IMR-90 (cell line): ENCODE data around the gene TMX1. TPM values are rescaled to one million over a fixed set of nuclear protein-coding genes. Genes with fewer than 3 reads are reported as not detected.

Experiments
- ATAC-seq: fragments of 200-7000 bp; cut with Tn5 transposase; 2 replicates; pipeline ENCODE4 v1.9.1; 2020; ENCODE audit warnings: low read depth, mild to moderate bottlenecking, moderate library complexity
- BruUV-seq: library from RNA; stranded (reverse); fragments of 400-500 nt; replicated peaks from 2 replicates; lab custom pipeline; 2021; lab: Mats Ljungman, UMichigan
- CTCF ChIA-PET: fragments of 300-600 bp; formaldehyde crosslinking; extraction: SDS; loops from one replicate; lab custom pipeline; 2021; ENCODE audit warnings: antibody characterized with exemption; lab: Yijun Ruan, JAX
- POLR2A ChIA-PET: fragments of 300-600 bp; sonication (Branson Sonifier 250); formaldehyde crosslinking; loops from one replicate; lab custom pipeline; 2022; ENCODE audit warnings: antibody characterized with exemption; ENCODE audit not compliant: unreplicated experiment; lab: Charles Lee
- DNase-seq: peaks from one replicate; pipeline ENCODE4 v3.0.0; 2013
- H2AFZ ChIP-seq: replicated peaks from 2 replicates; pipeline ENCODE3; 2013; ENCODE audit warnings: low read length, mild to moderate bottlenecking; ENCODE audit not compliant: poor library complexity
- H2AK5ac ChIP-seq: 2 replicates; pipeline ENCODE4 v1.6.1; 2013; ENCODE audit warnings: low read depth, low read length, inconsistent platforms
- H2AK9ac ChIP-seq: replicated peaks from 2 replicates; pipeline ENCODE3; 2013; ENCODE audit warnings: mild to moderate bottlenecking, low read depth, low read length, moderate library complexity; ENCODE audit not compliant: poor library complexity
- H2BK120ac ChIP-seq: 2 replicates; pipeline ENCODE4 v1.6.1; 2013; ENCODE audit warnings: low read depth, low read length, inconsistent platforms
- H2BK15ac ChIP-seq: 3 replicates; pipeline ENCODE4 v1.6.1; 2013; ENCODE audit warnings: low read depth, low read length, inconsistent platforms
- H2BK20ac ChIP-seq: 2 replicates; pipeline ENCODE4 v1.6.1; 2013; ENCODE audit warnings: low read depth, mild to moderate bottlenecking, inconsistent platforms, low read length, moderate library complexity
- H2BK5ac ChIP-seq: 2 replicates; pipeline ENCODE4 v1.6.1; 2013; ENCODE audit warnings: mild to moderate bottlenecking, low read depth, low read length, inconsistent platforms; ENCODE audit not compliant: poor library complexity, severe bottlenecking
- H3K14ac ChIP-seq: replicated peaks from 2 replicates; pipeline ENCODE4 v1.6.1; 2013; ENCODE audit warnings: low read depth, low read length, inconsistent platforms
- H3K18ac ChIP-seq: 2 replicates; pipeline ENCODE4 v1.6.1; 2013; ENCODE audit warnings: low read depth, low read length, control low read depth
- H3K23ac ChIP-seq: 2 replicates; pipeline ENCODE4 v1.6.1; 2013; ENCODE audit warnings: low read depth, low read length, inconsistent platforms
- H3K27ac ChIP-seq: 2 replicates; pipeline ENCODE4 v1.5.1; 2013; ENCODE audit warnings: mild to moderate bottlenecking, control low read depth, low read length; ENCODE audit not compliant: insufficient read depth
- H3K27me3 ChIP-seq: 2 replicates; pipeline ENCODE4 v1.6.1; 2013; ENCODE audit warnings: low read length; ENCODE audit not compliant: control insufficient read depth, insufficient read depth
- H3K36me3 ChIP-seq: 2 replicates; pipeline ENCODE4 v1.6.1; 2013; ENCODE audit warnings: low read length, mixed read lengths; ENCODE audit not compliant: control insufficient read depth, insufficient read depth
- H3K4ac ChIP-seq: 2 replicates; pipeline ENCODE4 v1.6.1; 2013; ENCODE audit warnings: low read depth, low read length, inconsistent platforms
- H3K4me1 ChIP-seq: 2 replicates; pipeline ENCODE4 v1.6.1; 2013; ENCODE audit warnings: low read length, mixed read lengths; ENCODE audit not compliant: control insufficient read depth, insufficient read depth
- H3K4me2 ChIP-seq: 2 replicates; pipeline ENCODE4 v1.6.1; 2013; ENCODE audit warnings: low read depth, mild to moderate bottlenecking, control low read depth, low read length, moderate library complexity
- H3K4me3 ChIP-seq: 2 replicates; pipeline ENCODE4 v1.5.1; 2013; ENCODE audit warnings: low read depth, mild to moderate bottlenecking, control low read depth, low read length, moderate library complexity; ENCODE audit not compliant: insufficient read depth
- H3K56ac ChIP-seq: 2 replicates; pipeline ENCODE4 v1.6.1; 2013; ENCODE audit warnings: low read length, inconsistent platforms; ENCODE audit not compliant: insufficient read depth; ENCODE audit errors: extremely low read depth
- H3K79me1 ChIP-seq, 2 experiments: 2 replicates each; pipeline ENCODE4 v1.6.1; 2013; ENCODE audit warnings: low read length in 2 of 2, inconsistent platforms in 1 of 2, low read depth in 1 of 2
- H3K9ac ChIP-seq: 2 replicates; pipeline ENCODE4 v1.6.1; 2013; ENCODE audit warnings: low read depth, low read length, control low read depth
- H3K9me1 ChIP-seq: 2 replicates; pipeline ENCODE4 v1.6.1; 2013; ENCODE audit warnings: low read length, inconsistent platforms; ENCODE audit not compliant: insufficient read depth
- H3K9me3 ChIP-seq: 2 replicates; pipeline ENCODE4 v1.6.1; 2013; ENCODE audit warnings: low read length; ENCODE audit not compliant: control insufficient read depth, insufficient read depth
- H4K20me1 ChIP-seq: 2 replicates; pipeline ENCODE4 v1.6.1; 2013; ENCODE audit warnings: low read length, inconsistent platforms; ENCODE audit not compliant: insufficient read depth
- H4K5ac ChIP-seq: 2 replicates; pipeline ENCODE4 v1.6.1; 2013; ENCODE audit warnings: mild to moderate bottlenecking, low read depth, low read length, control low read depth
- H4K8ac ChIP-seq, 2 experiments: 2 replicates each; pipeline ENCODE4 v1.6.1; 2013; ENCODE audit warnings: low read depth in 2 of 2, low read length in 2 of 2, control low read depth in 1 of 2, inconsistent platforms in 1 of 2
- H4K91ac ChIP-seq: 2 replicates; pipeline ENCODE4 v1.6.1; 2013; ENCODE audit warnings: low read depth, low read length, inconsistent platforms; ENCODE audit not compliant: insufficient read depth
- ELK1 ChIP-seq: fragments of 150-350 bp; IDR thresholded peaks from 2 replicates; pipeline ENCODE4 v1.6.1; 2016; ENCODE audit warnings: low read depth, mild to moderate bottlenecking, low read length, moderate library complexity, borderline replicate concordance
- MAFK ChIP-seq: IDR thresholded peaks from 2 replicates; pipeline ENCODE4 v1.6.1; 2012; ENCODE audit warnings: low read depth, low read length, improper control_type of control experiment
- MAZ ChIP-seq: IDR thresholded peaks from 2 replicates; pipeline ENCODE4 v1.6.1; 2012; ENCODE audit warnings: low read depth, mild to moderate bottlenecking, low read length, improper control_type of control experiment, moderate library complexity, borderline replicate concordance
- POLR2A ChIP-seq: IDR thresholded peaks from 2 replicates; pipeline ENCODE4 v1.6.1; 2012; ENCODE audit warnings: mild to moderate bottlenecking, low read depth, low read length
- SMC3 ChIP-seq: fragments of 150-350 bp; IDR thresholded peaks from 2 replicates; pipeline ENCODE4 v1.6.1; 2016; ENCODE audit warnings: low read depth, mild to moderate bottlenecking, antibody characterized with exemption, low read length, moderate library complexity
- WGBS, 2 experiments: methylation state at CpG; one replicate each; pipeline versions ENCODE4 v1.1.5 to v1.1.7; 2013; ENCODE audit warnings: missing lambda C conversion rate in 2 of 2; ENCODE audit not compliant: insufficient read length in 1 of 2; ENCODE audit errors: extremely low coverage in 2 of 2; 5-methylcytosine and 5-hydroxymethylcytosine counted together
- dilution Hi-C: fragments of 300-500 bp; cut with HindIII; formaldehyde crosslinking; loops from one replicate; pipeline ENCODE4 v1.14.3; 2018; ENCODE audit warnings: low sequenced_read_pairs; ENCODE audit not compliant: unreplicated experiment
- in situ Hi-C: fragments of 300-500 bp; cut with MboI; formaldehyde crosslinking; loops from 3 replicates; pipeline ENCODE4 v1.14.3; 2019; ENCODE audit warnings: low sequenced_read_pairs, inconsistent platforms, mixed read lengths
- intact Hi-C: fragments of 100-400 bp; cut with micrococcal nuclease; formaldehyde crosslinking; loops from 2 replicates; pipeline ENCODE4 v1.10.0; 2022
- polyA plus RNA-seq, 3 experiments: library from polyadenylated mRNA; depleted of rRNA; stranded (reverse); fragments of >200 nt; gene quantifications; 2 replicates each; pipeline ENCODE4 v1.2.3, GENCODE V29; 2012; ENCODE audit warnings: low replicate concordance in 1 of 3
- total RNA-seq: library from RNA; depleted of rRNA; stranded (reverse); fragments of >200 nt; gene quantifications from 2 replicates; pipeline ENCODE4 v1.2.3, GENCODE V29; 2012

The TMX1 gene
- total and polyA plus RNA-seq, 2 of the 4 experiments (the other 2 are of a cell fraction) = 15.3 to 24.7 TPM

DNA sequence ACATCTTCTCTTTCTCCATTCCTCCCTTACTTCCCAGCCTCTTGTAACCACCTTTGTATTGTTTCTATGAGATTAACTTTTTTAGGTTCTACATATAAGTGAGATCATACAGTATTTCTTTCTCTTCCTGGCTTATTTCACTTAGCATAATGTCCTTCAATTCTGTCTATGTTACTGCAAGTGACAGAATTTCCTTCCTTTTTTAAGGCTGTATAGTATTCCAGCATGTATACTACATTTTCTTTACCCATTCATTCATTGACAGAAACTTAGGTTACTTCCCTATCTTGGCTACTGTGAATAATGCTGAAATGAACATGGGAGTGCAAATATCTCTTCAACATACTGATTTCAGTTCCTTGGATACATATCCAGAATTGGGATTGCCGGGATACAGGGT, 18.2 kb downstream of the TMX1 start:
- no TSS peak for BruUV-seq

More for the DNA sequence above, 18.2 kb downstream of the TMX1 start:
- in situ Hi-C loops (no loop called here), intact Hi-C loops (no loop called here), dilution Hi-C loops (no loop called here)
- Histone ChIP-seq H2AK5ac (no peak overlapping the region), H2BK20ac (no peak overlapping the region), H3K4me3 (no peak overlapping the region), H3K4me1 (no peaks in the 10 kb centered on the region), H3K9ac (no peak overlapping the region), H3K18ac (no peak overlapping the region), H3K4me2 (no peak overlapping the region), H3K27me3 (no peaks in the 10 kb centered on the region), H3K9me3 (0 out of 2 replicates have a peak, but pooled peaks cover 2% of the 10 kb centered on the region), H3K56ac (no peak overlapping the region), H3K9me1 (no peaks in the 10 kb centered on the region), H3K79me1 (peaks cover 0 to 4% of the 10 kb centered on the region in 2 experiments; a peak in 1 of 4 replicates), H4K8ac (no peak overlapping the region), H4K5ac (no peak overlapping the region), H3K14ac (no peak overlapping the region), H4K91ac (no peak overlapping the region), H2AK9ac (no peak overlapping the region), H3K27ac (no peak overlapping the region), H2AFZ (no peak overlapping the region), H3K23ac (no peak overlapping the region), H4K20me1 (no peaks in the 10 kb centered on the region), H3K36me3 (peaks cover 1% of the 10 kb centered on the region; the same call in 1 of the 2 replicates), H2BK5ac (no peak overlapping the region), H2BK15ac (no peak overlapping the region), H3K4ac (no peak overlapping the region), H2BK120ac (no peak overlapping the region)
- ATAC-seq (no peak), DNase-seq (no peak)
- CTCF ChIA-PET = no interaction called here
- TF ChIP-seq ELK1 (no peak), MAFK (no peak), SMC3 (no peak), MAZ (no peak), POLR2A (no peak)
- POLR2A ChIA-PET = no interaction called here
- WGBS, 2 experiments = no CpG with 5 or more reads among the region's 1 CpG
